Lower leg skin (tissue), 3 donors: ENCODE measurements around the gene CCDC175.

Experiments
- CTCF ChIP-seq, 3 donors: fragments of 450-650 bp; IDR thresholded peaks; one replicate each; pipeline ENCODE4 v1.5.1; 2016; ENCODE audit warnings: antibody characterized with exemption in 3 of 3, mild to moderate bottlenecking in 3 of 3, moderate library complexity in 2 of 3
- POLR2A ChIP-seq, 2 donors: fragments of 450-650 bp; IDR thresholded peaks; one replicate each; pipeline ENCODE4 v1.6.1; 2016 to 2017; ENCODE audit warnings: antibody characterized with exemption in 2 of 2, mild to moderate bottlenecking in 1 of 2, moderate library complexity in 1 of 2

GRCh38 chr14:59507063-59507751, 69.4 kb downstream of the CCDC175 start:
- TF ChIP-seq CTCF (IDR thresholded peaks at IDR 0.05) (peak in 1 of 3 donors; percentile 59), POLR2A (IDR thresholded peaks at IDR 0.05) (no peak)
